Neural cell (in vitro differentiated cells): ENCODE data around the gene INHA.

ENCODE experiments used
- EP300 ChIP-seq: fragments of 450-650 bp; conservative IDR thresholded peaks from 2 replicates; pipeline ENCODE4 v1.6.1; 2014; ENCODE audit warnings: antibody characterized with exemption, mild to moderate bottlenecking, moderate library complexity; ENCODE audit not compliant: poor library complexity, severe bottlenecking
- EZH2 ChIP-seq: fragments of 200-600, 300-800 bp; shearing (Covaris generic), sonication (generic); IDR thresholded peaks from 2 replicates; pipeline ENCODE4 v1.6.1; 2014; ENCODE audit warnings: antibody characterized with exemption, low read length, borderline replicate concordance, mild to moderate bottlenecking; ENCODE audit not compliant: insufficient read depth, poor library complexity, severe bottlenecking
- MXI1 ChIP-seq: fragments of 450-650 bp; conservative IDR thresholded peaks from 2 replicates; pipeline ENCODE4 v1.6.1; 2014; ENCODE audit warnings: antibody characterized with exemption, mild to moderate bottlenecking; ENCODE audit not compliant: poor library complexity, severe bottlenecking
- POLR2AphosphoS5 ChIP-seq: IDR thresholded peaks from 2 replicates; pipeline ENCODE4 v1.6.1; 2012
- RAD21 ChIP-seq: fragments of 450-650 bp; conservative IDR thresholded peaks from 2 replicates; pipeline ENCODE4 v1.6.1; 2014; ENCODE audit warnings: antibody characterized with exemption, mild to moderate bottlenecking, moderate library complexity
- SMC3 ChIP-seq: fragments of 450-650 bp; conservative IDR thresholded peaks from 2 replicates; pipeline ENCODE4 v1.6.1; 2014; ENCODE audit warnings: antibody characterized with exemption, mild to moderate bottlenecking, moderate library complexity; ENCODE audit not compliant: poor library complexity
- TAF1 ChIP-seq: IDR thresholded peaks from 2 replicates; pipeline ENCODE4 v1.6.1; 2012; ENCODE audit warnings: low read depth
- TF ChIP-seq, protein P1 (sequence below): IDR thresholded peaks from 2 replicates; pipeline ENCODE4 v1.6.1; 2012; ENCODE audit warnings: borderline replicate concordance
- TF ChIP-seq, protein P2 (sequence below): fragments of 450-650 bp; IDR thresholded peaks from 2 replicates; pipeline ENCODE4 v1.5.1; 2014; ENCODE audit warnings: antibody characterized with exemption, mild to moderate bottlenecking, moderate library complexity; ENCODE audit not compliant: poor library complexity, severe bottlenecking

DNA sequence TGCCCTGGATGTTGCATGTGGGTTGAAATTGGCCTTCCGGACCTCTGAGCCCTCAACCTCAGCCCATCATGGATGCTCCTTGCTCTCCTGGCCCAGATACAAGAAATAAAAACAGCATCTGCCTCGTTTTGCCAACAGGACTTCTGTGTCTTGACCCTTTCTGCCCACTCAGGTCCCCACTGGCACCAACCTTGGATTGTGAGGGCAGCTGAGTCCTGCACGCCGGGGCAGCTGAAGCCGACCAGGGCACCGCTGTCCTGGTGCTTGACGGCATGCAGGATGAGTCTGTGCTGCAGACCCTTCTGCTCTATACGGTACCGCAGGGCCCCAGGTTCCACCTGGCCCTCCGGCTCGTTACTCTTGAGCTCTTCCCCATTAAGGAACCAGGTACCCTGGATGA is 5.5 kb upstream of the INHA start:
- TF ChIP-seq, protein P1, sequence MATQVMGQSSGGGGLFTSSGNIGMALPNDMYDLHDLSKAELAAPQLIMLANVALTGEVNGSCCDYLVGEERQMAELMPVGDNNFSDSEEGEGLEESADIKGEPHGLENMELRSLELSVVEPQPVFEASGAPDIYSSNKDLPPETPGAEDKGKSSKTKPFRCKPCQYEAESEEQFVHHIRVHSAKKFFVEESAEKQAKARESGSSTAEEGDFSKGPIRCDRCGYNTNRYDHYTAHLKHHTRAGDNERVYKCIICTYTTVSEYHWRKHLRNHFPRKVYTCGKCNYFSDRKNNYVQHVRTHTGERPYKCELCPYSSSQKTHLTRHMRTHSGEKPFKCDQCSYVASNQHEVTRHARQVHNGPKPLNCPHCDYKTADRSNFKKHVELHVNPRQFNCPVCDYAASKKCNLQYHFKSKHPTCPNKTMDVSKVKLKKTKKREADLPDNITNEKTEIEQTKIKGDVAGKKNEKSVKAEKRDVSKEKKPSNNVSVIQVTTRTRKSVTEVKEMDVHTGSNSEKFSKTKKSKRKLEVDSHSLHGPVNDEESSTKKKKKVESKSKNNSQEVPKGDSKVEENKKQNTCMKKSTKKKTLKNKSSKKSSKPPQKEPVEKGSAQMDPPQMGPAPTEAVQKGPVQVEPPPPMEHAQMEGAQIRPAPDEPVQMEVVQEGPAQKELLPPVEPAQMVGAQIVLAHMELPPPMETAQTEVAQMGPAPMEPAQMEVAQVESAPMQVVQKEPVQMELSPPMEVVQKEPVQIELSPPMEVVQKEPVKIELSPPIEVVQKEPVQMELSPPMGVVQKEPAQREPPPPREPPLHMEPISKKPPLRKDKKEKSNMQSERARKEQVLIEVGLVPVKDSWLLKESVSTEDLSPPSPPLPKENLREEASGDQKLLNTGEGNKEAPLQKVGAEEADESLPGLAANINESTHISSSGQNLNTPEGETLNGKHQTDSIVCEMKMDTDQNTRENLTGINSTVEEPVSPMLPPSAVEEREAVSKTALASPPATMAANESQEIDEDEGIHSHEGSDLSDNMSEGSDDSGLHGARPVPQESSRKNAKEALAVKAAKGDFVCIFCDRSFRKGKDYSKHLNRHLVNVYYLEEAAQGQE = no peak
- TF ChIP-seq RAD21 (no peak), EP300 (no peak), POLR2AphosphoS5 (no peak), EZH2 (no peak), TAF1 (no peak), SMC3 (no peak), MXI1 (no peak)
- TF ChIP-seq, protein P2, sequence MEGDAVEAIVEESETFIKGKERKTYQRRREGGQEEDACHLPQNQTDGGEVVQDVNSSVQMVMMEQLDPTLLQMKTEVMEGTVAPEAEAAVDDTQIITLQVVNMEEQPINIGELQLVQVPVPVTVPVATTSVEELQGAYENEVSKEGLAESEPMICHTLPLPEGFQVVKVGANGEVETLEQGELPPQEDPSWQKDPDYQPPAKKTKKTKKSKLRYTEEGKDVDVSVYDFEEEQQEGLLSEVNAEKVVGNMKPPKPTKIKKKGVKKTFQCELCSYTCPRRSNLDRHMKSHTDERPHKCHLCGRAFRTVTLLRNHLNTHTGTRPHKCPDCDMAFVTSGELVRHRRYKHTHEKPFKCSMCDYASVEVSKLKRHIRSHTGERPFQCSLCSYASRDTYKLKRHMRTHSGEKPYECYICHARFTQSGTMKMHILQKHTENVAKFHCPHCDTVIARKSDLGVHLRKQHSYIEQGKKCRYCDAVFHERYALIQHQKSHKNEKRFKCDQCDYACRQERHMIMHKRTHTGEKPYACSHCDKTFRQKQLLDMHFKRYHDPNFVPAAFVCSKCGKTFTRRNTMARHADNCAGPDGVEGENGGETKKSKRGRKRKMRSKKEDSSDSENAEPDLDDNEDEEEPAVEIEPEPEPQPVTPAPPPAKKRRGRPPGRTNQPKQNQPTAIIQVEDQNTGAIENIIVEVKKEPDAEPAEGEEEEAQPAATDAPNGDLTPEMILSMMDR = no peak
